Measurements from ENCODE around the gene ANKS1B.

Gene ANKS1B

GRCh38 chr12:99954724-99955123 lies 30.0 kb downstream of the ANKS1B start:
- TF ChIP-seq CTCF (IDR thresholded peaks at IDR 0.05; ENCODE audit: extremely low read depth, insufficient read depth, missing control alignments): no peak
- in situ Hi-C loops (cut with MboI; ENCODE audit: low pct_unique_long_range_greater_than_20kb, low sequenced_read_pairs, unreplicated experiment): no loop called here
- no peak for DNase-seq (ENCODE audit: low spot score)

- no peak for DNase-seq (ENCODE audit: low spot score)
- in situ Hi-C loops (cut with MboI; ENCODE audit: low pct_unique_long_range_greater_than_20kb, low sequenced_read_pairs, unreplicated experiment): no loop called here
- TF ChIP-seq CTCF (IDR thresholded peaks at IDR 0.05; ENCODE audit: extremely low read depth, insufficient read depth, missing control alignments): no peak
These were observed 36.4 kb downstream of the ANKS1B start for GRCh38 chr12:99948370-99948769.

GRCh38 chr12:99946131-99946530 lies 38.6 kb downstream of the ANKS1B start:
- in situ Hi-C loops (cut with MboI; ENCODE audit: low pct_unique_long_range_greater_than_20kb, low sequenced_read_pairs, unreplicated experiment): no loop called here
- no peak for TF ChIP-seq CTCF (IDR thresholded peaks at IDR 0.05; ENCODE audit: extremely low read depth, insufficient read depth, missing control alignments)
- DNase-seq (ENCODE audit: low spot score): no peak

GRCh38 chr12:99935608-99936007 lies 49.1 kb downstream of the ANKS1B start:
- no peak for DNase-seq (ENCODE audit: low spot score)
- TF ChIP-seq CTCF (IDR thresholded peaks at IDR 0.05; ENCODE audit: extremely low read depth, insufficient read depth, missing control alignments): no peak
- in situ Hi-C loops (cut with MboI; ENCODE audit: low pct_unique_long_range_greater_than_20kb, low sequenced_read_pairs, unreplicated experiment): no loop called here

- no peak for TF ChIP-seq CTCF (IDR thresholded peaks at IDR 0.05; ENCODE audit: extremely low read depth, insufficient read depth, missing control alignments)
- no peak for DNase-seq (ENCODE audit: low spot score)
- in situ Hi-C loops (cut with MboI; ENCODE audit: low pct_unique_long_range_greater_than_20kb, low sequenced_read_pairs, unreplicated experiment): no loop called here
These were observed 58.1 kb downstream of the ANKS1B start for GRCh38 chr12:99926511-99927169.

- DNase-seq (ENCODE audit: low spot score): no peak
- in situ Hi-C loops (cut with MboI; ENCODE audit: low pct_unique_long_range_greater_than_20kb, low sequenced_read_pairs, unreplicated experiment): no loop called here
- no peak for TF ChIP-seq CTCF (IDR thresholded peaks at IDR 0.05; ENCODE audit: extremely low read depth, insufficient read depth, missing control alignments)
These were observed 64.3 kb downstream of the ANKS1B start for GRCh38 chr12:99920353-99920960.

Measured in GM13977 (cell line).